HepG2 (cell line): ENCODE data around the gene ZFAND6. TPM values are rescaled to one million over a fixed set of nuclear protein-coding genes. Genes with fewer than 3 reads are reported as not detected.

Experiments used
- ATAC-seq: fragments of 200-7000 bp; cut with Tn5 transposase; 3 replicates; pipeline ENCODE4 v1.9.1; 2020; ENCODE audit warnings: mild to moderate bottlenecking, moderate library complexity
- BruUV-seq: library from RNA; stranded (reverse); fragments of 400-500 nt; replicated peaks from 2 replicates; lab custom pipeline; 2021; lab: Mats Ljungman, UMichigan
- CTCF ChIA-PET: fragments of 300-600 bp; formaldehyde crosslinking; extraction: SDS; loops from one replicate; lab custom pipeline; 2021; ENCODE audit warnings: low total read pairs, inconsistent platforms, low intra/inter-chr PET ratio; lab: Yijun Ruan, JAX
- POLR2A ChIA-PET: fragments of 350-600 bp; sonication (Branson Sonifier 250); formaldehyde crosslinking; loops from one replicate; lab custom pipeline; 2020; ENCODE audit warnings: antibody characterized with exemption, inconsistent platforms; lab: Yijun Ruan, JAX
- DNase-seq: peaks from one replicate; pipeline ENCODE4 v3.0.0-alpha.2; 2015; ENCODE audit warnings: low spot score
- FAIRE-seq: peaks from 3 replicates; lab custom pipeline; 2011; peaks lifted over from hg19 to GRCh38; lab: Jason Lieb, UNC
- H2AFZ ChIP-seq: one replicate; pipeline ENCODE4 v1.6.1; 2011; ENCODE audit warnings: low read length, inconsistent platforms
- H3K27ac ChIP-seq: fragments of 300-600 bp; 3 replicates; pipeline ENCODE4 v1.8.0; 2011; ENCODE audit warnings: mixed run types, mild to moderate bottlenecking, mixed read lengths, low read length, inconsistent platforms; ENCODE audit not compliant: insufficient read depth; ENCODE audit errors: extremely low read length
- H3K27me3 ChIP-seq, 2 experiments: fragments of 200-600 bp in 1 of 2; 2 replicates in 1 of 2; 3 replicates in 1 of 2; pipeline versions ENCODE4 v1.6.0 to v1.8.0; 2011; ENCODE audit warnings: low read length in 2 of 2, mild to moderate bottlenecking in 2 of 2, moderate library complexity in 2 of 2, inconsistent platforms in 1 of 2; ENCODE audit not compliant: insufficient read depth in 2 of 2, control insufficient read depth in 1 of 2
- H3K36me3 ChIP-seq, 2 experiments: fragments of 200-600 bp in 1 of 2; replicated peaks in 1 of 2; 2 replicates in 1 of 2; 3 replicates in 1 of 2; pipeline versions ENCODE4 v1.5.1 to v1.8.0; 2011; ENCODE audit warnings: low read length in 2 of 2, inconsistent platforms in 1 of 2; ENCODE audit not compliant: insufficient read depth in 2 of 2, control insufficient read depth in 1 of 2
- H3K4me1 ChIP-seq: 2 replicates; pipeline ENCODE4 v1.5.1; 2012; ENCODE audit warnings: low read length, inconsistent platforms; ENCODE audit not compliant: insufficient read depth
- H3K4me2 ChIP-seq: 2 replicates; pipeline ENCODE4 v1.6.0; 2011; ENCODE audit warnings: low read depth, low read length, inconsistent platforms
- H3K4me3 ChIP-seq, 3 experiments: fragments of 200-600 bp in 1 of 3; sonication (generic), shearing (Covaris generic) in 1 of 3; replicated peaks in 1 of 3; 2 replicates each; pipeline ENCODE4 v1.5.1; 2011 to 2016; ENCODE audit warnings: low read length in 3 of 3, inconsistent platforms in 2 of 3, low read depth in 2 of 3, mild to moderate bottlenecking in 2 of 3, control low read depth in 1 of 3, mixed read lengths in 1 of 3; ENCODE audit not compliant: insufficient read depth in 1 of 3
- H3K79me2 ChIP-seq: one replicate; pipeline ENCODE4 v1.6.1; 2011; ENCODE audit warnings: low read length, inconsistent platforms; ENCODE audit not compliant: insufficient read depth
- H3K9ac ChIP-seq: 2 replicates; pipeline ENCODE4 v1.6.0; 2011; ENCODE audit warnings: mild to moderate bottlenecking, low read depth, low read length, inconsistent platforms; ENCODE audit not compliant: insufficient read depth
- H3K9me3 ChIP-seq: 2 replicates; pipeline ENCODE4 v1.5.1; 2012; ENCODE audit warnings: mild to moderate bottlenecking, low read length
- H4K20me1 ChIP-seq: 2 replicates; pipeline ENCODE4 v1.6.0; 2011; ENCODE audit warnings: inconsistent platforms, mild to moderate bottlenecking, low read length, moderate library complexity; ENCODE audit not compliant: insufficient read depth
- ATF1 ChIP-seq: IDR thresholded peaks from 2 replicates; pipeline ENCODE4 v1.6.1; 2016; ENCODE audit warnings: mild to moderate bottlenecking, control low read depth
- GZF1 ChIP-seq: sonication (generic); formaldehyde crosslinking; IDR thresholded peaks from 2 replicates; pipeline ENCODE4 v1.5.1; 2020; ENCODE audit warnings: mild to moderate bottlenecking, missing genetic modification reagents
- MEF2D ChIP-seq: sonication (generic); formaldehyde crosslinking; IDR thresholded peaks from 2 replicates; pipeline ENCODE4 v1.5.1; 2020; ENCODE audit warnings: mild to moderate bottlenecking, missing genetic modification reagents
- ZFP91 ChIP-seq: sonication (generic); formaldehyde crosslinking; IDR thresholded peaks from 2 replicates; pipeline ENCODE4 v1.9.0; 2022; ENCODE audit warnings: missing genetic modification reagents, mild to moderate bottlenecking, borderline replicate concordance
- ZNF382 ChIP-seq: sonication (generic); formaldehyde crosslinking; IDR thresholded peaks from 2 replicates; pipeline ENCODE4 v1.5.0; 2020; ENCODE audit warnings: missing genetic modification reagents, mild to moderate bottlenecking, borderline replicate concordance
- ZNF746 ChIP-seq: sonication (generic); formaldehyde crosslinking; IDR thresholded peaks from 2 replicates; pipeline ENCODE4 v1.8.0; 2022; ENCODE audit warnings: mild to moderate bottlenecking, missing genetic modification reagents
- WGBS: methylation state at CpG from one replicate; pipeline ENCODE4 v1.1.6; 2017; ENCODE audit warnings: low lambda C conversion rate; 5-methylcytosine and 5-hydroxymethylcytosine counted together
- in situ Hi-C: cut with HindIII; loops from 2 replicates; pipeline ENCODE4 v1.10.0; 2017; ENCODE audit warnings: low pct_unique_long_range_greater_than_20kb; ENCODE audit not compliant: extremely low pct_ligation_motif_present
- intact Hi-C: fragments of 100-400 bp; cut with micrococcal nuclease; formaldehyde crosslinking; loops from one replicate; pipeline ENCODE4 v1.10.0; 2022; ENCODE audit not compliant: unreplicated experiment
- polyA plus RNA-seq, 8 experiments: library from polyadenylated mRNA; depleted of rRNA in 3 of 8; stranded (reverse) in 7 of 8; unstranded in 1 of 8; fragments of >200 nt; fragmentation: Illumina TruSeq in 4 of 8; extraction: Trizol in 4 of 8; gene quantifications; 2 replicates each; pipeline versions ENCODE4 v1.2.1 to v1.2.3, GENCODE V29; 2011 to 2016; ENCODE audit warnings: low read depth in 4 of 8, missing spikeins in 1 of 8, mixed read lengths in 1 of 8; ENCODE audit not compliant: insufficient read depth in 1 of 8
- total RNA-seq, 5 experiments: library from RNA; depleted of rRNA; stranded (reverse); fragments of >200 nt; fragmentation: Illumina TruSeq; extraction: Trizol; gene quantifications; 2 replicates each; pipeline ENCODE4 v1.2.3, GENCODE V29; 2016; ENCODE audit warnings: low read depth in 1 of 5
- TF ChIP-seq, protein P1 (sequence below): sonication (generic); formaldehyde crosslinking; IDR thresholded peaks from 2 replicates; pipeline ENCODE4 v1.8.1; 2023; ENCODE audit warnings: missing genetic modification reagents, inconsistent platforms, borderline replicate concordance

Gene ZFAND6
- total and polyA plus RNA-seq, 2 of the 13 experiments (the other 11 are each of a cell fraction or from before 2014, with no cell fraction given): 84.2 to 115 TPM

- in situ Hi-C loops: no loop called here
- FAIRE-seq: no peak
- DNase-seq: no peak
- no peak for ATAC-seq
- Histone ChIP-seq H3K4me1 (peaks cover 12% of the 10 kb centered on the region), H3K27ac (no peak overlapping the region), H3K4me3 (no peak overlapping the region), H3K79me2 (peaks cover 41% of the 10 kb centered on the region), H4K20me1 (no peaks in the 10 kb centered on the region), H3K9ac (no peak overlapping the region), H3K9me3 (no peaks in the 10 kb centered on the region), H3K4me2 (no peak overlapping the region), H2AFZ (no peak overlapping the region), H3K36me3 (peaks cover 0 to 6% of the 10 kb centered on the region in 2 experiments; a peak in 1 of 5 replicates), H3K27me3 (no peaks in the 10 kb centered on the region)
- CTCF ChIA-PET: no interaction called here
- BruUV-seq: no TSS peak
- intact Hi-C loops: no loop called here
- TF ChIP-seq GZF1 (CRISPR knock-in tag) (no peak), ZNF746 (CRISPR knock-in tag) (no peak), ZFP91 (CRISPR knock-in tag) (no peak), MEF2D (CRISPR knock-in tag) (no peak), ATF1 (CRISPR knock-in tag) (no peak), ZNF382 (CRISPR knock-in tag) (no peak)
- TF ChIP-seq, protein P1, sequence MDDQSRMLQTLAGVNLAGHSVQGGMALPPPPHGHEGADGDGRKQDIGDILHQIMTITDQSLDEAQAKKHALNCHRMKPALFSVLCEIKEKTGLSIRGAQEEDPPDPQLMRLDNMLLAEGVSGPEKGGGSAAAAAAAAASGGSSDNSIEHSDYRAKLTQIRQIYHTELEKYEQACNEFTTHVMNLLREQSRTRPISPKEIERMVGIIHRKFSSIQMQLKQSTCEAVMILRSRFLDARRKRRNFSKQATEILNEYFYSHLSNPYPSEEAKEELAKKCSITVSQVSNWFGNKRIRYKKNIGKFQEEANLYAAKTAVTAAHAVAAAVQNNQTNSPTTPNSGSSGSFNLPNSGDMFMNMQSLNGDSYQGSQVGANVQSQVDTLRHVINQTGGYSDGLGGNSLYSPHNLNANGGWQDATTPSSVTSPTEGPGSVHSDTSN (CRISPR knock-in tag): no peak
- 100% methylated on average over 2 of the region's 3 CpGs for WGBS
- POLR2A ChIA-PET: no interaction called here
Observed at GRCh38 chr15:80107774-80108173, 48.3 kb downstream of the ZFAND6 start.
